Kidney epithelial cell (primary cell): ENCODE results near the gene NID1. TPM values are rescaled to one million over a fixed set of nuclear protein-coding genes. Genes with fewer than 3 reads are reported as not detected.

ENCODE experiments used
- DNase-seq: peaks from one replicate; pipeline ENCODE4 v3.0.0-alpha.2; 2010; ENCODE audit warnings: low read depth
- H3K27me3 ChIP-seq: 2 replicates; pipeline ENCODE4 v1.6.0; 2011; ENCODE audit warnings: low read length; ENCODE audit not compliant: control insufficient read depth, insufficient read depth
- H3K36me3 ChIP-seq: 2 replicates; pipeline ENCODE4 v1.5.1; 2011; ENCODE audit warnings: low read length; ENCODE audit not compliant: control insufficient read depth, insufficient read depth
- H3K4me3 ChIP-seq: 2 replicates; pipeline ENCODE4 v1.5.1; 2011; ENCODE audit warnings: low read depth, mild to moderate bottlenecking, control low read depth, low read length
- CTCF ChIP-seq: IDR thresholded peaks from 2 replicates; pipeline ENCODE4 v1.5.1; 2011; ENCODE audit warnings: mild to moderate bottlenecking, moderate library complexity, low read length, control low read depth, inconsistent platforms; ENCODE audit not compliant: insufficient read depth, poor library complexity, severe bottlenecking
- total RNA-seq: library from RNA; depleted of rRNA; stranded (reverse); fragments of >200 nt; gene quantifications from 2 replicates; pipeline ENCODE4 v1.2.3, GENCODE V29; 2015

The NID1 gene
- total RNA-seq: 21.2 and 26.0 TPM in 2 replicates

GRCh38 chr1:236064674-236065508, at the start of gene NID1:
NID1 (minus strand) TSS chr1:236065090; CDS start chr1:236065079, 11 bp downstream.
- Histone ChIP-seq H3K36me3 (no peaks in the 10 kb centered on the region), H3K27me3 (peaks cover 13% of the 10 kb centered on the region), H3K4me3 (peak within 1 kb of the TSS; percentile 65)
- no peak for DNase-seq
- TF ChIP-seq CTCF: peak; percentile 10

GRCh38 chr1:236114076-236114747, 49.3 kb upstream of the NID1 start:
- Histone ChIP-seq H3K27me3 (no peaks in the 10 kb centered on the region), H3K4me3 (no peak overlapping the region), H3K36me3 (no peaks in the 10 kb centered on the region)
- DNase-seq: no peak
- no peak for TF ChIP-seq CTCF

GRCh38 chr1:236113324-236114032, 48.6 kb upstream of the NID1 start:
- Histone ChIP-seq H3K4me3 (no peak overlapping the region), H3K27me3 (no peaks in the 10 kb centered on the region), H3K36me3 (no peaks in the 10 kb centered on the region)
- no peak for DNase-seq
- TF ChIP-seq CTCF: no peak

- Histone ChIP-seq H3K4me3 (no peak overlapping the region), H3K36me3 (no peaks in the 10 kb centered on the region), H3K27me3 (no peaks in the 10 kb centered on the region)
- no peak for DNase-seq
- TF ChIP-seq CTCF: no peak
These were observed 47.4 kb upstream of the NID1 start for GRCh38 chr1:236112332-236112627.

GRCh38 chr1:236111527-236112331, 46.8 kb upstream of the NID1 start:
- H3K36me3 ChIP-seq: no peaks in the 10 kb centered on the region
- H3K4me3 ChIP-seq: no peak overlapping the region
- no peak for DNase-seq
- no peak for TF ChIP-seq CTCF
- no peaks in the 10 kb centered on the region for H3K27me3 ChIP-seq
